Fibroblast of lung (primary cell): ENCODE results near the gene SPEN. TPM values are rescaled to one million over a fixed set of nuclear protein-coding genes. Genes with fewer than 3 reads are reported as not detected.

Experiments used
- DNase-seq, 2 donors: peaks; one replicate each; pipeline versions ENCODE4 v3.0.0 to v3.0.0-alpha.2; 2010; ENCODE audit warnings: low read depth in 2 of 2
- H2AFZ ChIP-seq: 2 replicates; pipeline ENCODE4 v1.5.1; 2012; ENCODE audit warnings: low read length, control low read depth, inconsistent platforms
- H3K27ac ChIP-seq: 2 replicates; pipeline ENCODE4 v1.5.1; 2011; ENCODE audit warnings: low read length, control low read depth; ENCODE audit not compliant: insufficient read depth
- H3K27me3 ChIP-seq: 2 replicates; pipeline ENCODE4 v1.5.1; 2011; ENCODE audit warnings: mild to moderate bottlenecking, low read length; ENCODE audit not compliant: control insufficient read depth, insufficient read depth
- H3K36me3 ChIP-seq: 2 replicates; pipeline ENCODE4 v1.5.1; 2011; ENCODE audit warnings: low read length; ENCODE audit not compliant: control insufficient read depth, insufficient read depth
- H3K4me1 ChIP-seq: 2 replicates; pipeline ENCODE4 v1.5.1; 2011; ENCODE audit warnings: low read length; ENCODE audit not compliant: control insufficient read depth, insufficient read depth; ENCODE audit errors: extremely low read depth
- H3K4me2 ChIP-seq: 2 replicates; pipeline ENCODE4 v1.5.1; 2011; ENCODE audit warnings: low read length, control low read depth; ENCODE audit not compliant: insufficient read depth; ENCODE audit errors: extremely low read depth
- H3K4me3 ChIP-seq, 4 experiments: fragments of 200-600 bp in 1 of 4; sonication (generic) in 1 of 4; replicated peaks in 1 of 4; 2 replicates each; pipeline ENCODE4 v1.5.1; 2011 to 2016; ENCODE audit warnings: low read length in 4 of 4, low read depth in 3 of 4, mild to moderate bottlenecking in 3 of 4, control low read depth in 2 of 4, inconsistent platforms in 1 of 4, mixed read lengths in 1 of 4; ENCODE audit not compliant: insufficient read depth in 1 of 4; ENCODE audit errors: control extremely low read depth in 1 of 4
- H3K79me2 ChIP-seq: 2 replicates; pipeline ENCODE4 v1.5.1; 2012; ENCODE audit warnings: mild to moderate bottlenecking, low read length, inconsistent platforms; ENCODE audit not compliant: control insufficient read depth, insufficient read depth
- H3K9ac ChIP-seq: 2 replicates; pipeline ENCODE4 v1.5.1; 2011; ENCODE audit warnings: mild to moderate bottlenecking, low read length, control low read depth; ENCODE audit not compliant: insufficient read depth
- H3K9me3 ChIP-seq: 2 replicates; pipeline ENCODE4 v1.5.1; 2012; ENCODE audit warnings: low read depth, low read length; ENCODE audit not compliant: control insufficient read depth, insufficient read depth
- H4K20me1 ChIP-seq: 2 replicates; pipeline ENCODE4 v1.5.1; 2011; ENCODE audit warnings: low read length; ENCODE audit not compliant: control insufficient read depth, insufficient read depth; ENCODE audit errors: extremely low read depth
- EZH2 ChIP-seq: IDR thresholded peaks from 2 replicates; pipeline ENCODE4 v1.5.1; 2012; ENCODE audit warnings: low read length, control low read depth, mild to moderate bottlenecking; ENCODE audit errors: missing control alignments
- polyA plus RNA-seq, 2 donors: library from polyadenylated mRNA; depleted of rRNA in 1 of 2; stranded (reverse) in 1 of 2; unstranded in 1 of 2; fragments of >200 nt; gene quantifications; 2 replicates each; pipeline ENCODE4 v1.2.1, GENCODE V29; 2011 to 2012; ENCODE audit warnings: missing spikeins in 1 of 2
- total RNA-seq: library from RNA; depleted of rRNA; stranded (reverse); fragments of >200 nt; gene quantifications from 2 replicates; pipeline ENCODE4 v1.2.1, GENCODE V29; 2014
- TF ChIP-seq, protein P1 (sequence below), 2 donors: IDR thresholded peaks in 1 of 2; conservative IDR thresholded peaks in 1 of 2; 1 replicate in 1 of 2; 2 replicates in 1 of 2; pipeline ENCODE4 v1.5.1; 2011 to 2012; ENCODE audit warnings: low read length in 2 of 2, control low read depth in 1 of 2, inconsistent platforms in 1 of 2, low read depth in 1 of 2, mild to moderate bottlenecking in 1 of 2

SPEN gene
- total and polyA plus RNA-seq, 2 donors (not counting 1 experiment from before 2014, with no cell fraction given): 5.1 to 11.9 TPM

DNA sequence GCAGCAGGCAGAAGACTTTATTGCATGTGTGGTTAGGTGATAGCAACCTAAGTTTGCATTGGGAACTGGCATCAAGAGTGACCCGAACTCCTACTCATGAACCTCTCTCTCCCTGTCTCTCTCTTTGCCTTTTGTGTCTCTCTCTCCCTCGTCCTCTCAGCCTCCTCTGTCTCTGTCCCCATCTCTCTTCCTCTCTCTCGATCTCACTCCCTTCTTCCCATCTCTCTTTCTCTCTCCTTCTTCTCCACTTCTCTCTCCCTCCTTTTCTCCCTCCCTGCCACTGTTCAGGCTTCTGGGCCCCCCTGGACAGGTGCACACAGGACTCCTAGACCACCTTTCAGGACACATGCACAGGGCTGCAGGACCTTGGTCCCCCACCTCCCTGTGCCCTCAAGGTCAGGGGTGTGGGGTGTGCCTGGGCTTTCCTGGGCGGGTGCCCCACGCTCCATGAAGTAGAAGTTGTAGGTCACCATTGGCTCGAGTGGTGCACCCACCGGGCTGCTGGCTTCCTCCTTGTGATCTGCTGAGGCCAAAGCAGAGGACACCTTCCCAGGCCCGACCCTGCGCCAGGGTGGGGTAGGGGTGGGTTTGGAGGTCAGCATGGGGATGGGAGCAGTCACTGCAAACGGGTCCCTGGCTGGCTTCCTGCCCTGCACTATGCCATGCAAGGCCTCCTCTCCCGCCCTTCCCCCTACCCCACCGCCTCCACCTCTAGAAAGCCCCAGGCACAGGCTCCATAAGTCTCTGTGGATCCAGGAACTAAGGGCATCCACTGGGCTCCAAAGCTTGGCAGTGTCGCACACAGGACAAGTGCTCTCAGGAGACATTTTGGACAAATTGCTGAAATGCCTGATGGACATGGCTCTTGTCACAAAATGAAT lies 141.6 kb downstream of the SPEN start:
- no peak overlapping the region for H3K27ac ChIP-seq
- TF ChIP-seq EZH2: no peak
- TF ChIP-seq, protein P1, sequence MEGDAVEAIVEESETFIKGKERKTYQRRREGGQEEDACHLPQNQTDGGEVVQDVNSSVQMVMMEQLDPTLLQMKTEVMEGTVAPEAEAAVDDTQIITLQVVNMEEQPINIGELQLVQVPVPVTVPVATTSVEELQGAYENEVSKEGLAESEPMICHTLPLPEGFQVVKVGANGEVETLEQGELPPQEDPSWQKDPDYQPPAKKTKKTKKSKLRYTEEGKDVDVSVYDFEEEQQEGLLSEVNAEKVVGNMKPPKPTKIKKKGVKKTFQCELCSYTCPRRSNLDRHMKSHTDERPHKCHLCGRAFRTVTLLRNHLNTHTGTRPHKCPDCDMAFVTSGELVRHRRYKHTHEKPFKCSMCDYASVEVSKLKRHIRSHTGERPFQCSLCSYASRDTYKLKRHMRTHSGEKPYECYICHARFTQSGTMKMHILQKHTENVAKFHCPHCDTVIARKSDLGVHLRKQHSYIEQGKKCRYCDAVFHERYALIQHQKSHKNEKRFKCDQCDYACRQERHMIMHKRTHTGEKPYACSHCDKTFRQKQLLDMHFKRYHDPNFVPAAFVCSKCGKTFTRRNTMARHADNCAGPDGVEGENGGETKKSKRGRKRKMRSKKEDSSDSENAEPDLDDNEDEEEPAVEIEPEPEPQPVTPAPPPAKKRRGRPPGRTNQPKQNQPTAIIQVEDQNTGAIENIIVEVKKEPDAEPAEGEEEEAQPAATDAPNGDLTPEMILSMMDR (conservative IDR thresholded peaks at IDR 0.05 in 1 of 2, IDR thresholded peaks at IDR 0.05 in 1 of 2; ENCODE audit: low read depth in 1 of 2, low read length in 2 of 2): no peak
- no peak overlapping the region for H3K4me3 ChIP-seq
- H4K20me1 ChIP-seq: no peaks in the 10 kb centered on the region
- no peaks in the 10 kb centered on the region for H3K36me3 ChIP-seq
- H3K4me1 ChIP-seq: no peaks in the 10 kb centered on the region
- no peaks in the 10 kb centered on the region for H3K79me2 ChIP-seq
- DNase-seq: no peak
- H3K4me2 ChIP-seq: no peak overlapping the region
- no peaks in the 10 kb centered on the region for H3K27me3 ChIP-seq
- H2AFZ ChIP-seq: no peak overlapping the region
- no peak overlapping the region for H3K9ac ChIP-seq
- H3K9me3 ChIP-seq: no peaks in the 10 kb centered on the region

DNA sequence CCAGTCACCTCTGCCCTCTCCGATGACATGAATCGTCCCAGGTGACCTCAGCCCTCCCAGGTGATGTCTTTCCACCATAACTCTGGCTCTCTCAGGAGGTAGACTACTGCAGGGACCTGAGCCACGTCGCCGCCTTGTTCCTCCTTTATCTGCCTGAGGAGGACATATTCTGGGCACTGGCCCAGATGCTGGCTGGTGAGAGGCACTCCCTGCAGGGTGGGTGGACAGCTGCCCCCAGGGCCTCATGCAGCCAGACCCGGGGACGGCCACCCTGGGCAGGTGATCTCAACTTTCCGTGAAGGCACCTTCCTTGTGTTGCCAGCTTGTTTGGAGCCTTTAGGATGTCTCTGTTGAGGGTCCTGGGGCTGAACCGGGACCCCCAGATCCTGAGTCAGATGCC lies 142.3 kb downstream of the SPEN start:
- Histone ChIP-seq H3K9ac (no peak overlapping the region), H3K36me3 (no peaks in the 10 kb centered on the region), H4K20me1 (no peaks in the 10 kb centered on the region), H3K9me3 (no peaks in the 10 kb centered on the region), H3K4me3 (no peak overlapping the region), H3K79me2 (no peaks in the 10 kb centered on the region), H3K4me2 (no peak overlapping the region), H3K27me3 (no peaks in the 10 kb centered on the region), H3K27ac (no peak overlapping the region), H3K4me1 (no peaks in the 10 kb centered on the region), H2AFZ (no peak overlapping the region)
- TF ChIP-seq EZH2: no peak
- TF ChIP-seq, protein P1 (conservative IDR thresholded peaks at IDR 0.05 in 1 of 2, IDR thresholded peaks at IDR 0.05 in 1 of 2; ENCODE audit: low read depth in 1 of 2, low read length in 2 of 2): no peak
- no peak for DNase-seq

Other genes starting within 250 kb of the SPEN start
- 10.8 and 11.7 TPM in 2 replicates for gene DDI2, start 230.2 kb upstream of the SPEN start, total RNA-seq
- 6.4 and 9.3 TPM in 2 replicates for gene DDI2, start 230.2 kb upstream of the SPEN start, polyA plus RNA-seq
- 79.4 and 94.6 TPM in 2 replicates for gene PLEKHM2, start 163.4 kb upstream of the SPEN start, total RNA-seq
- 27.3 and 32.3 TPM in 2 replicates for gene PLEKHM2, start 163.4 kb upstream of the SPEN start, polyA plus RNA-seq
- gene SLC25A34, start 111.4 kb upstream of the SPEN start, total RNA-seq: 0.77 and 0.83 TPM in 2 replicates
- 0.23 and 0.35 TPM in 2 replicates for gene SLC25A34, start 111.4 kb upstream of the SPEN start, polyA plus RNA-seq
- gene TMEM82, start 105.2 kb upstream of the SPEN start, total RNA-seq: not detected in 2 replicates
- gene TMEM82, start 105.2 kb upstream of the SPEN start, polyA plus RNA-seq: not detected in 2 replicates
- 17.3 and 27.7 TPM in 2 replicates for gene FBLIM1, start 88.9 kb upstream of the SPEN start, total RNA-seq
- 35.8 and 86.2 TPM in 2 replicates for gene FBLIM1, start 88.9 kb upstream of the SPEN start, polyA plus RNA-seq
- gene UQCRHL, start 40.1 kb upstream of the SPEN start, total RNA-seq: 4.4 and 7.8 TPM in 2 replicates
- gene UQCRHL, start 40.1 kb upstream of the SPEN start, polyA plus RNA-seq: 1.3 and 2.7 TPM in 2 replicates
- gene ZBTB17, start 128.4 kb downstream of the SPEN start, total RNA-seq: 46.0 and 54.3 TPM in 2 replicates
- gene ZBTB17, start 128.4 kb downstream of the SPEN start, polyA plus RNA-seq: 12.6 and 20.4 TPM in 2 replicates
- not detected in 2 replicates for gene SRARP, start 156.5 kb downstream of the SPEN start, total RNA-seq
- gene SRARP, start 156.5 kb downstream of the SPEN start, polyA plus RNA-seq: not detected in 2 replicates
- 1.0 and 4.5 TPM in 2 replicates for gene HSPB7, start 170.3 kb downstream of the SPEN start, total RNA-seq
- gene HSPB7, start 170.3 kb downstream of the SPEN start, polyA plus RNA-seq: 10.1 and 14.2 TPM in 2 replicates
- gene CLCNKA, start 174.3 kb downstream of the SPEN start, total RNA-seq: under 0.01 TPM in 2 replicates
- 0.05 TPM in 1 of 2 replicates, not detected in the other for gene CLCNKA, start 174.3 kb downstream of the SPEN start, polyA plus RNA-seq
- under 0.01 and 0.33 TPM in 2 replicates for gene CLCNKB, start 196.1 kb downstream of the SPEN start, total RNA-seq
- gene CLCNKB, start 196.1 kb downstream of the SPEN start, polyA plus RNA-seq: 0.07 and 0.09 TPM in 2 replicates
- gene FAM131C, start 225.9 kb downstream of the SPEN start, total RNA-seq: 0.26 and 0.50 TPM in 2 replicates
- 0.26 and 0.34 TPM in 2 replicates for gene FAM131C, start 225.9 kb downstream of the SPEN start, polyA plus RNA-seq